H1 (cell line): ENCODE data around the gene GSTA1. TPM values are rescaled to one million over a fixed set of nuclear protein-coding genes. Genes with fewer than 3 reads are reported as not detected.
"Not testable (repeated sequence)": the region's sequence is repeated elsewhere in the genome, so short reads cannot be mapped to it uniquely, and the experiment has no call there.

Experiments
- CTCF ChIA-PET: fragments of 300-600 bp; sonication (Branson Sonifier 250); formaldehyde crosslinking; loops from one replicate; lab custom pipeline; 2021; ENCODE audit not compliant: partially characterized antibody; lab: Charles Lee
- POLR2A ChIA-PET: fragments of 300-600 bp; sonication (Branson Sonifier 250); formaldehyde crosslinking; loops from one replicate; lab custom pipeline; 2021; ENCODE audit warnings: inconsistent platforms; ENCODE audit not compliant: partially characterized antibody; lab: Charles Lee
- DNase-seq, 2 experiments: peaks; one replicate each; pipeline versions ENCODE4 v3.0.0 to v3.0.0-alpha.2; 2010 to 2022; ENCODE audit warnings: low spot score in 2 of 2, low read depth in 1 of 2, mixed read lengths in 1 of 2
- FAIRE-seq: peaks from 2 replicates; lab custom pipeline; 2011; peaks lifted over from hg19 to GRCh38; lab: Jason Lieb, UNC
- H2AFZ ChIP-seq: 2 replicates; pipeline ENCODE4 v1.8.1; 2012; ENCODE audit warnings: low read length, inconsistent platforms
- H2AK5ac ChIP-seq: 2 replicates; pipeline ENCODE4 v1.6.1; 2013; ENCODE audit warnings: low read depth, low read length
- H2BK120ac ChIP-seq: replicated peaks from 2 replicates; pipeline ENCODE3; 2013; ENCODE audit warnings: low read depth, low read length, inconsistent platforms
- H2BK12ac ChIP-seq: 2 replicates; pipeline ENCODE4 v1.6.1; 2013; ENCODE audit warnings: low read depth, low read length
- H2BK15ac ChIP-seq: 2 replicates; pipeline ENCODE4 v1.6.1; 2013; ENCODE audit warnings: low read length
- H2BK20ac ChIP-seq: 2 replicates; pipeline ENCODE4 v1.6.1; 2013; ENCODE audit warnings: low read length
- H2BK5ac ChIP-seq: 2 replicates; pipeline ENCODE4 v1.6.1; 2013; ENCODE audit warnings: low read depth, low read length
- H3K14ac ChIP-seq: 2 replicates; pipeline ENCODE4 v1.6.1; 2013; ENCODE audit warnings: inconsistent platforms; ENCODE audit not compliant: insufficient read length
- H3K18ac ChIP-seq: 2 replicates; pipeline ENCODE4 v1.6.1; 2013; ENCODE audit warnings: low read length; ENCODE audit errors: extremely low read depth
- H3K23ac ChIP-seq: 2 replicates; pipeline ENCODE4 v1.6.1; 2013; ENCODE audit warnings: inconsistent platforms; ENCODE audit not compliant: insufficient read length
- H3K23me2 ChIP-seq: 2 replicates; pipeline ENCODE4 v1.6.1; 2013; ENCODE audit warnings: low read depth, low read length
- H3K27ac ChIP-seq: 2 replicates; pipeline ENCODE4 v1.6.1; 2011; ENCODE audit warnings: low read depth, low read length, inconsistent platforms
- H3K27me3 ChIP-seq, 4 experiments: replicated peaks in 1 of 4; 1 replicate in 1 of 4; 2 replicates in 3 of 4; pipeline versions ENCODE4 v1.6.1 to v1.8.1; 2011 to 2013; ENCODE audit warnings: low read length in 3 of 4, mild to moderate bottlenecking in 3 of 4, inconsistent platforms in 2 of 4, mixed read lengths in 2 of 4, moderate library complexity in 1 of 4; ENCODE audit not compliant: control insufficient read depth in 3 of 4, insufficient read depth in 3 of 4; ENCODE audit errors: extremely low read depth in 1 of 4
- H3K36me3 ChIP-seq, 4 experiments: 2 replicates each; pipeline versions ENCODE4 v1.6.1 to v1.8.1; 2011 to 2013; ENCODE audit warnings: mild to moderate bottlenecking in 4 of 4, low read length in 3 of 4, moderate library complexity in 2 of 4, control low read depth in 1 of 4, inconsistent platforms in 1 of 4; ENCODE audit not compliant: insufficient read depth in 4 of 4, control insufficient read depth in 2 of 4
- H3K4ac ChIP-seq: replicated peaks from 2 replicates; pipeline ENCODE3; 2013; ENCODE audit warnings: low read length, low read depth, mixed read lengths, inconsistent platforms; ENCODE audit not compliant: insufficient read length
- H3K4me1 ChIP-seq, 4 experiments: replicated peaks in 1 of 4; 1 replicate in 1 of 4; 2 replicates in 3 of 4; pipeline versions ENCODE4 v1.6.1 to v1.8.1; 2011 to 2013; ENCODE audit warnings: low read length in 3 of 4, inconsistent platforms in 2 of 4, mixed read lengths in 1 of 4; ENCODE audit not compliant: insufficient read depth in 4 of 4, control insufficient read depth in 3 of 4
- H3K4me2 ChIP-seq, 2 experiments: 2 replicates each; pipeline versions ENCODE4 v1.6.1 to v1.8.1; 2011 to 2013; ENCODE audit warnings: low read depth in 2 of 2, low read length in 2 of 2, control low read depth in 1 of 2, inconsistent platforms in 1 of 2, mild to moderate bottlenecking in 1 of 2; ENCODE audit not compliant: insufficient read depth in 1 of 2
- H3K4me3 ChIP-seq, 4 experiments: fragments of 200-600, 300-600 bp in 1 of 4; sonication (generic), shearing (Covaris generic), sonication (Bioruptor Twin) in 1 of 4; 2 replicates each; pipeline versions ENCODE4 v1.5.1 to v1.8.1; 2011 to 2016; ENCODE audit warnings: low read length in 4 of 4, low read depth in 3 of 4, control low read depth in 2 of 4, inconsistent platforms in 2 of 4, mild to moderate bottlenecking in 2 of 4, mixed read lengths in 1 of 4, moderate library complexity in 1 of 4; ENCODE audit not compliant: insufficient read depth in 2 of 4; ENCODE audit errors: extremely low read depth in 1 of 4
- H3K56ac ChIP-seq: replicated peaks from 2 replicates; pipeline ENCODE3; 2013; ENCODE audit warnings: low read depth, mild to moderate bottlenecking, mixed read lengths, low read length, inconsistent platforms; ENCODE audit not compliant: insufficient read length
- H3K79me1 ChIP-seq: 2 replicates; pipeline ENCODE4 v1.6.1; 2013; ENCODE audit warnings: low read depth, low read length, control low read depth
- H3K79me2 ChIP-seq, 2 experiments: 2 replicates each; pipeline versions ENCODE4 v1.6.1 to v1.8.1; 2012 to 2013; ENCODE audit warnings: low read length in 2 of 2, mild to moderate bottlenecking in 2 of 2, inconsistent platforms in 1 of 2; ENCODE audit not compliant: insufficient read depth in 2 of 2, control insufficient read depth in 1 of 2
- H3K9ac ChIP-seq, 4 experiments: replicated peaks in 1 of 4; 1 replicate in 1 of 4; 2 replicates in 3 of 4; pipeline versions ENCODE4 v1.6.1 to v1.8.1; 2011 to 2013; ENCODE audit warnings: low read depth in 3 of 4, low read length in 3 of 4, control low read depth in 2 of 4, mild to moderate bottlenecking in 2 of 4, moderate library complexity in 2 of 4, inconsistent platforms in 1 of 4; ENCODE audit errors: extremely low read depth in 1 of 4
- H3K9me3 ChIP-seq, 2 experiments: 2 replicates each; pipeline versions ENCODE4 v1.6.1 to v1.8.1; 2012 to 2013; ENCODE audit warnings: mild to moderate bottlenecking in 2 of 2, moderate library complexity in 2 of 2, control low read depth in 1 of 2, inconsistent platforms in 1 of 2, low read depth in 1 of 2, low read length in 1 of 2, mixed read lengths in 1 of 2; ENCODE audit not compliant: insufficient read depth in 2 of 2
- H4K20me1 ChIP-seq, 2 experiments: replicated peaks in 1 of 2; 2 replicates each; pipeline versions ENCODE3 to v1.8.1; 2011 to 2013; ENCODE audit warnings: inconsistent platforms in 2 of 2, low read length in 2 of 2, mild to moderate bottlenecking in 1 of 2; ENCODE audit not compliant: insufficient read depth in 2 of 2, control insufficient read depth in 1 of 2
- H4K5ac ChIP-seq: 2 replicates; pipeline ENCODE4 v1.6.1; 2013; ENCODE audit warnings: low read length, low read depth, mixed read lengths, inconsistent platforms; ENCODE audit not compliant: insufficient read length
- H4K8ac ChIP-seq: 2 replicates; pipeline ENCODE4 v1.8.0; 2013; ENCODE audit warnings: mild to moderate bottlenecking, moderate library complexity, low read length, inconsistent platforms; ENCODE audit not compliant: insufficient read depth; ENCODE audit errors: extremely low read depth
- H4K91ac ChIP-seq: replicated peaks from 2 replicates; pipeline ENCODE3; 2013; ENCODE audit warnings: low read length, mixed read lengths, inconsistent platforms; ENCODE audit not compliant: insufficient read length
- WGBS, 2 experiments: shearing (Covaris generic) in 1 of 2; methylation state at CpG; one replicate each; pipeline versions ENCODE4 v1.1.6 to v1.1.7; 2013 to 2015; ENCODE audit warnings: low lambda C conversion rate in 2 of 2, mixed read lengths in 2 of 2, inconsistent platforms in 1 of 2, low coverage in 1 of 2, missing lambda C conversion rate in 1 of 2; ENCODE audit not compliant: insufficient replicate concordance in 2 of 2, insufficient coverage in 1 of 2, insufficient read length in 1 of 2; ENCODE audit errors: extremely low coverage in 1 of 2, missing lambda C conversion rate in 1 of 2; 5-methylcytosine and 5-hydroxymethylcytosine counted together
- polyA plus RNA-seq, 7 experiments: library from polyadenylated mRNA; depleted of rRNA in 3 of 7; stranded (reverse) in 5 of 7; unstranded in 2 of 7; fragments of >200 nt in 5 of 7; fragments of 200-250 nt in 2 of 7; gene quantifications; 1 replicate in 5 of 7; 2 replicates in 1 of 7; 4 replicates in 1 of 7; pipeline versions ENCODE4 v1.2.1 to v1.2.3, GENCODE V29; 2011 to 2013; ENCODE audit warnings: missing spikeins in 2 of 7, mixed read lengths in 2 of 7
- total RNA-seq: library from RNA; stranded (reverse); fragmentation: NEBNext Ultra II Directional; extraction: Animal tissue kit (Norgen Biotek cat#: 25700); gene quantifications from 2 replicates; pipeline ENCODE4 v1.2.1, GENCODE V29; 2021

GSTA1 gene
- total and polyA plus RNA-seq, 2 of the 8 experiments (the other 6 are each of a cell fraction or from before 2014, with no cell fraction given) = 0.08 TPM; not detected in 1

DNA sequence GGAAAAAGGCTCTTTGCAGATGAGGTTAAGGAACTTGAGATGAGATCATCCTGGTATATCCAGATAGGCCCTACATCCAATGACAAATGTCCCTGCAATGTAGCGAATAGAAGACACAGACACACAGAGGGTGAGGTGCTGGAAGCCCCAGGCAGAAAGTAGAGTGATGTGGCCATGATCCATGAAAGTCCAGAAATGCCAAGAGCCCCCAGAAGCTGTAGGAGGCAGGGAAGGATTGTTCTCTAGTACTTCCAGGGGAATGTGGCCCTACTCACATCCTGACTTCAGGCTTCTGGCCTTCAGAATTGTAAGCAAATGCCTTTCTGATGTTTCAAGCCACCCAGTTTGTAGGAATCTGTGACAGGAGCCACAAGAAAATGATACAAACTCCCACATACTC is 14.0 kb downstream of the GSTA1 start:
- H3K4me1 ChIP-seq, H3K56ac ChIP-seq, H2AFZ ChIP-seq, H2BK15ac ChIP-seq, H4K20me1 ChIP-seq, H3K23ac ChIP-seq, H2BK120ac ChIP-seq, H3K4me2 ChIP-seq, H4K5ac ChIP-seq, H4K91ac ChIP-seq, FAIRE-seq, H3K4ac ChIP-seq, H3K14ac ChIP-seq, POLR2A ChIA-PET, H3K4me3 ChIP-seq, H2AK5ac ChIP-seq, H2BK12ac ChIP-seq, H3K79me2 ChIP-seq, H3K18ac ChIP-seq, DNase-seq, H2BK20ac ChIP-seq, H4K8ac ChIP-seq, H3K23me2 ChIP-seq, H3K27me3 ChIP-seq, H2BK5ac ChIP-seq, H3K36me3 ChIP-seq, H3K9me3 ChIP-seq, H3K79me1 ChIP-seq, H3K27ac ChIP-seq, H3K9ac ChIP-seq: not testable (repeated sequence)
- CTCF ChIA-PET = interaction anchor here (0.6 kb wide), 1 partner anchor 236 kb away, joined by 3 read pairs; no protein-coding TSS in a partner anchor
- WGBS, 2 experiments = 92% methylated on average over 1 of the region's 1 CpG; no CpG with 5 or more reads in 1 of the 2 experiments
